ENCODE data around the gene GPR137B.

DNA sequence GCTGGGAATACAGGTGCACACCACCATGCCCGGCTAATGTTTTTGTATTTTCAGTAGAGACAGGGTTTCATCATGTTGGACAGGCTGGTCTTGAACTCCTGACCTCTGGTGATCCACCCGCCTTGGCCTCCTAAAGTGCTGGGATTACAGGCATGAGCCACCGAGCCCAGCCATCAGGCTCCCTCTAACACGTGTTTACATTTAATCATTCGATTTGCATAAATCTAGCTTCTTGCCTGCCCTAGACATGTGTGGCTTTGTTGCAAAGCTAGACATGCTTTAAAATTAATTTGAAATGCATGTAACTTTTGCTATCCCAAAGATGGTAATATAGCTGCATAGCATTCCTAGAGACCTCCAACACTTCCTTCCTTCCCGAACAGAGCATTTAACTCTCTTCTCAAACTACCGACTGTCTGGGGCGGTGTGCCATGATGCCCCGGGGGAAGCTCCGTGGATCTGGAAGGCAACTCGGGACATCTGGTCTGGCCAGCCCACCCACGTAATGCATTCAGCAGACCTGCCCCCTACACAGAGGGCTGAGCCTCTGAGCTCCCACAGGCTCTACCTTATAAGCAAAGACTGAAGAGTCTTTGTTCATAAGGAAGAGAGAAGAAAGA, 42.9 kb upstream of the GPR137B start:
- TF ChIP-seq, protein P1, sequence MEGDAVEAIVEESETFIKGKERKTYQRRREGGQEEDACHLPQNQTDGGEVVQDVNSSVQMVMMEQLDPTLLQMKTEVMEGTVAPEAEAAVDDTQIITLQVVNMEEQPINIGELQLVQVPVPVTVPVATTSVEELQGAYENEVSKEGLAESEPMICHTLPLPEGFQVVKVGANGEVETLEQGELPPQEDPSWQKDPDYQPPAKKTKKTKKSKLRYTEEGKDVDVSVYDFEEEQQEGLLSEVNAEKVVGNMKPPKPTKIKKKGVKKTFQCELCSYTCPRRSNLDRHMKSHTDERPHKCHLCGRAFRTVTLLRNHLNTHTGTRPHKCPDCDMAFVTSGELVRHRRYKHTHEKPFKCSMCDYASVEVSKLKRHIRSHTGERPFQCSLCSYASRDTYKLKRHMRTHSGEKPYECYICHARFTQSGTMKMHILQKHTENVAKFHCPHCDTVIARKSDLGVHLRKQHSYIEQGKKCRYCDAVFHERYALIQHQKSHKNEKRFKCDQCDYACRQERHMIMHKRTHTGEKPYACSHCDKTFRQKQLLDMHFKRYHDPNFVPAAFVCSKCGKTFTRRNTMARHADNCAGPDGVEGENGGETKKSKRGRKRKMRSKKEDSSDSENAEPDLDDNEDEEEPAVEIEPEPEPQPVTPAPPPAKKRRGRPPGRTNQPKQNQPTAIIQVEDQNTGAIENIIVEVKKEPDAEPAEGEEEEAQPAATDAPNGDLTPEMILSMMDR (IDR thresholded peaks at IDR 0.05) = no peak
- TF ChIP-seq POLR2A (IDR thresholded peaks at IDR 0.05) = no peak

All from heart left ventricle (tissue), 13 donors.